ENCODE data around the gene DCBLD2. TPM values are rescaled to one million over a fixed set of nuclear protein-coding genes. Genes with fewer than 3 reads are reported as not detected.
"Not testable (repeated sequence)": the region's sequence is repeated elsewhere in the genome, so short reads cannot be mapped to it uniquely, and the experiment has no call there.

DCBLD2 gene
- total RNA-seq, 1 experiment from 2014 or later, result 178 TPM

GRCh38 chr3:98843266-98843959 is 58.1 kb downstream of the DCBLD2 start:
- TF ChIP-seq, protein P1, sequence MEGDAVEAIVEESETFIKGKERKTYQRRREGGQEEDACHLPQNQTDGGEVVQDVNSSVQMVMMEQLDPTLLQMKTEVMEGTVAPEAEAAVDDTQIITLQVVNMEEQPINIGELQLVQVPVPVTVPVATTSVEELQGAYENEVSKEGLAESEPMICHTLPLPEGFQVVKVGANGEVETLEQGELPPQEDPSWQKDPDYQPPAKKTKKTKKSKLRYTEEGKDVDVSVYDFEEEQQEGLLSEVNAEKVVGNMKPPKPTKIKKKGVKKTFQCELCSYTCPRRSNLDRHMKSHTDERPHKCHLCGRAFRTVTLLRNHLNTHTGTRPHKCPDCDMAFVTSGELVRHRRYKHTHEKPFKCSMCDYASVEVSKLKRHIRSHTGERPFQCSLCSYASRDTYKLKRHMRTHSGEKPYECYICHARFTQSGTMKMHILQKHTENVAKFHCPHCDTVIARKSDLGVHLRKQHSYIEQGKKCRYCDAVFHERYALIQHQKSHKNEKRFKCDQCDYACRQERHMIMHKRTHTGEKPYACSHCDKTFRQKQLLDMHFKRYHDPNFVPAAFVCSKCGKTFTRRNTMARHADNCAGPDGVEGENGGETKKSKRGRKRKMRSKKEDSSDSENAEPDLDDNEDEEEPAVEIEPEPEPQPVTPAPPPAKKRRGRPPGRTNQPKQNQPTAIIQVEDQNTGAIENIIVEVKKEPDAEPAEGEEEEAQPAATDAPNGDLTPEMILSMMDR (IDR thresholded peaks at IDR 0.05; ENCODE audit: unreplicated experiment), result no peak
- CTCF ChIA-PET, result no interaction called here
- no TSS peak for BruUV-seq (replicated peaks)
- Mint-ChIP-seq H3K27me3 (ENCODE audit: unreplicated experiment) (no peaks in the 10 kb centered on the region), H3K9me3 (ENCODE audit: low read depth, unreplicated experiment) (peaks cover 3% of the 10 kb centered on the region), H3K36me3 (ENCODE audit: insufficient read depth, unreplicated experiment) (peaks cover 34% of the 10 kb centered on the region), H3K4me1 (ENCODE audit: low read depth, unreplicated experiment) (peaks cover 11% of the 10 kb centered on the region), H3K4me3 (ENCODE audit: low read depth, unreplicated experiment) (no peak overlapping the region), H3K27ac (ENCODE audit: unreplicated experiment) (no peak overlapping the region)
- DNase-seq, result no peak
- intact Hi-C loops (cut with micrococcal nuclease; ENCODE audit: unreplicated experiment), result no loop called here

DNA sequence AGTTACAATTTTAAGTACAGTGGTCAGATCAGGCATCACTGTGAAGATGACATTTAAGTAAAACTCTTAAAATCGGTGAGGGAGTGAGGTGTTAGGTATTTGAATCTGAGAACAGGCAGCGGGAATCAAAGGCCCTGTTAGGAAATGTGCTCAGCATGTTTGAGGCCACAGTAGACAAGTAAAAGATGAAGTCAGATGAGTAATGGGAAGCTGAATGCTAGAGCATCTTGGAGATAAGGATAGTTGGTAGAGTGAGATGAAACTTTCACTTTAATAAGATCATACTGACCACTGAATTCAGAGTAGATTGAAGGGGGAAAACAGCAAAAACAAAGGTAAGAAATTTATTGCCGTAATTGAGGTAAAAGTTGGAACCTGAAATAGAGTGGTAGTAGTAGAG is 61.6 kb downstream of the DCBLD2 start:
- BruUV-seq (replicated peaks), result no TSS peak
- Mint-ChIP-seq H3K4me3 (ENCODE audit: low read depth, unreplicated experiment) (no peak overlapping the region), H3K36me3 (ENCODE audit: insufficient read depth, unreplicated experiment) (peaks cover 21% of the 10 kb centered on the region), H3K27me3 (ENCODE audit: unreplicated experiment) (no peaks in the 10 kb centered on the region), H3K27ac (ENCODE audit: unreplicated experiment) (no peak overlapping the region), H3K4me1 (ENCODE audit: low read depth, unreplicated experiment) (no peaks in the 10 kb centered on the region), H3K9me3 (ENCODE audit: low read depth, unreplicated experiment) (peaks cover 3% of the 10 kb centered on the region)
- intact Hi-C loops (cut with micrococcal nuclease; ENCODE audit: unreplicated experiment), result no loop called here
- DNase-seq, result no peak
- TF ChIP-seq, protein P1 (IDR thresholded peaks at IDR 0.05; ENCODE audit: unreplicated experiment), result no peak
- CTCF ChIA-PET, result no interaction called here

DNA sequence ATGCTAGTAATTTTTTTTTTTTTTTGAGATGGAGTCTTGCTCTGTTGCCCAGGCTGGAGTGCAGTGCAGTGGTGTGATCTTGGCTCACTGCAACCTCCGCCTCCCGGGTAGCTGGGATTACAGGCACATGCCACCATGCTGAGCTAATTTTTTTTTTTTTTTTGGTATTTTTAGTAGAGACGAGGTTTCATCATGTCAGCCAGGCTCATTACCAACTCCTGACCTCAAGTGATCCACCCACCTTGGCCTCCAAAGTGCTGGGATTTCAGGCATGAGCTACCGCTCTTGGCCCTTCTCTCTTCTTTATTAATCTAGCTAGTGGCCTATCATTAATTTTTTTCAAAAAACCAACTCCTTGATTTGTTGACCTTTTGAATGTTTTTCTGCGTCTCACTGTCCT is 70.4 kb downstream of the DCBLD2 start:
- CTCF ChIA-PET, result interaction anchor here (0.7 kb wide), 1 partner anchor 229 kb away, joined by 5 read pairs; no protein-coding TSS in a partner anchor
- H3K4me3 Mint-ChIP-seq (ENCODE audit: low read depth, unreplicated experiment); H3K9me3 Mint-ChIP-seq (ENCODE audit: low read depth, unreplicated experiment); H3K27me3 Mint-ChIP-seq (ENCODE audit: unreplicated experiment); intact Hi-C loops (cut with micrococcal nuclease; ENCODE audit: unreplicated experiment); DNase-seq; BruUV-seq (replicated peaks): not testable (repeated sequence)
- peaks cover 45% of the 10 kb centered on the region for H3K36me3 Mint-ChIP-seq (ENCODE audit: insufficient read depth, unreplicated experiment)
- H3K27ac Mint-ChIP-seq (ENCODE audit: unreplicated experiment), result peak overlapping the region; percentile 88
- H3K4me1 Mint-ChIP-seq (ENCODE audit: low read depth, unreplicated experiment), result peaks cover 12% of the 10 kb centered on the region

GRCh38 chr3:98829246-98829832 is 72.2 kb downstream of the DCBLD2 start:
- H3K36me3 Mint-ChIP-seq (ENCODE audit: insufficient read depth, unreplicated experiment), result peaks cover 51% of the 10 kb centered on the region
- TF ChIP-seq, protein P1 (IDR thresholded peaks at IDR 0.05; ENCODE audit: unreplicated experiment), result no peak
- CTCF ChIA-PET, result no interaction called here
- intact Hi-C loops (cut with micrococcal nuclease; ENCODE audit: unreplicated experiment), result loop anchor here (5.0 kb wide), 1 partner anchor 63 kb away; no protein-coding TSS in a partner anchor
- H3K4me3 Mint-ChIP-seq (ENCODE audit: low read depth, unreplicated experiment), result no peak overlapping the region
- H3K27ac Mint-ChIP-seq (ENCODE audit: unreplicated experiment), result peak overlapping the region; percentile 46
- peaks cover 5% of the 10 kb centered on the region for H3K9me3 Mint-ChIP-seq (ENCODE audit: low read depth, unreplicated experiment)
- H3K4me1 Mint-ChIP-seq (ENCODE audit: low read depth, unreplicated experiment), result peaks cover 18% of the 10 kb centered on the region
- no TSS peak for BruUV-seq (replicated peaks)
- no peaks in the 10 kb centered on the region for H3K27me3 Mint-ChIP-seq (ENCODE audit: unreplicated experiment)
- no peak for DNase-seq

Data from Calu3 (cell line).